HTR-8/SVneo (cell line): ENCODE measurements around the gene PIANP.
"Not testable (repeated sequence)": the region's sequence is repeated elsewhere in the genome, so short reads cannot be mapped to it uniquely, and the experiment has no call there.

Experiments used
- DNase-seq: peaks from one replicate; pipeline ENCODE4 v3.0.0; 2011; ENCODE audit warnings: low spot score, mixed read lengths; ENCODE audit not compliant: insufficient read length
- FAIRE-seq: peaks from 2 replicates; lab custom pipeline; 2011; peaks lifted over from hg19 to GRCh38; lab: Jason Lieb, UNC

The PIANP gene

GRCh38 chr12:6700646-6701051, at the start of gene PIANP:
Gene PIANP, minus strand, starts transcription at chr12:6700815. Its CDS starts 2,754 bp downstream, at chr12:6698061.
- FAIRE-seq (peak; percentile 90), DNase-seq (peak; percentile 67)

- no peak for DNase-seq
- no peak for FAIRE-seq
Measured at GRCh38 chr12:6748761-6749160, 48.1 kb upstream of the PIANP start.

GRCh38 chr12:6747216-6747615, 46.6 kb upstream of the PIANP start:
- DNase-seq = no peak
- peak; percentile 40 for FAIRE-seq

GRCh38 chr12:6745741-6746525, 45.3 kb upstream of the PIANP start:
- no peak for DNase-seq

GRCh38 chr12:6743300-6743699, 42.7 kb upstream of the PIANP start:
- DNase-seq, FAIRE-seq: not testable (repeated sequence)

More at GRCh38 chr12:6745741-6746525, 45.3 kb upstream of the PIANP start:
- FAIRE-seq = no peak

- DNase-seq (no peak), FAIRE-seq (no peak)
Measured at GRCh38 chr12:6742834-6743233, 42.2 kb upstream of the PIANP start.

GRCh38 chr12:6742080-6742479, 41.5 kb upstream of the PIANP start:
- FAIRE-seq, DNase-seq: not testable (repeated sequence)

- DNase-seq (no peak), FAIRE-seq (no peak)
Measured at GRCh38 chr12:6736754-6737153, 36.1 kb upstream of the PIANP start.

- peak; percentile 76 for DNase-seq
- peak; percentile 91 for FAIRE-seq
Measured at GRCh38 chr12:6735448-6736191, 35.0 kb upstream of the PIANP start.

GRCh38 chr12:6734506-6735387, 34.1 kb upstream of the PIANP start:
- no peak for DNase-seq
- no peak for FAIRE-seq

- FAIRE-seq = peak; percentile 65
Measured at GRCh38 chr12:6730169-6730568, 29.6 kb upstream of the PIANP start.

GRCh38 chr12:6729186-6729585, 28.6 kb upstream of the PIANP start:
- DNase-seq = no peak
- FAIRE-seq = no peak

More at GRCh38 chr12:6730169-6730568, 29.6 kb upstream of the PIANP start:
- no peak for DNase-seq

- FAIRE-seq (no peak), DNase-seq (no peak)
Measured at GRCh38 chr12:6725350-6725749, 24.7 kb upstream of the PIANP start.

GRCh38 chr12:6724409-6724797, 23.8 kb upstream of the PIANP start:
- FAIRE-seq (peak; percentile 80), DNase-seq (peak; percentile 38)

- FAIRE-seq (peak; percentile 98), DNase-seq (peak; percentile 99)
Measured at GRCh38 chr12:6723607-6724408, 23.2 kb upstream of the PIANP start, which contains the start of gene COPS7A. Gene COPS7A, plus strand, starts transcription at chr12:6724046. Its CDS starts 611 bp downstream, at chr12:6724657.

- DNase-seq = no peak
- FAIRE-seq = no peak
Measured at GRCh38 chr12:6722863-6723262, 22.2 kb upstream of the PIANP start.

GRCh38 chr12:6716874-6717437, 16.3 kb upstream of the PIANP start:
- no peak for FAIRE-seq

GRCh38 chr12:6716031-6716873, 15.6 kb upstream of the PIANP start:
- not testable (repeated sequence) for FAIRE-seq, DNase-seq

More at GRCh38 chr12:6716874-6717437, 16.3 kb upstream of the PIANP start:
- no peak for DNase-seq
